ENCODE measurements around the gene CCNYL1.

DNA sequence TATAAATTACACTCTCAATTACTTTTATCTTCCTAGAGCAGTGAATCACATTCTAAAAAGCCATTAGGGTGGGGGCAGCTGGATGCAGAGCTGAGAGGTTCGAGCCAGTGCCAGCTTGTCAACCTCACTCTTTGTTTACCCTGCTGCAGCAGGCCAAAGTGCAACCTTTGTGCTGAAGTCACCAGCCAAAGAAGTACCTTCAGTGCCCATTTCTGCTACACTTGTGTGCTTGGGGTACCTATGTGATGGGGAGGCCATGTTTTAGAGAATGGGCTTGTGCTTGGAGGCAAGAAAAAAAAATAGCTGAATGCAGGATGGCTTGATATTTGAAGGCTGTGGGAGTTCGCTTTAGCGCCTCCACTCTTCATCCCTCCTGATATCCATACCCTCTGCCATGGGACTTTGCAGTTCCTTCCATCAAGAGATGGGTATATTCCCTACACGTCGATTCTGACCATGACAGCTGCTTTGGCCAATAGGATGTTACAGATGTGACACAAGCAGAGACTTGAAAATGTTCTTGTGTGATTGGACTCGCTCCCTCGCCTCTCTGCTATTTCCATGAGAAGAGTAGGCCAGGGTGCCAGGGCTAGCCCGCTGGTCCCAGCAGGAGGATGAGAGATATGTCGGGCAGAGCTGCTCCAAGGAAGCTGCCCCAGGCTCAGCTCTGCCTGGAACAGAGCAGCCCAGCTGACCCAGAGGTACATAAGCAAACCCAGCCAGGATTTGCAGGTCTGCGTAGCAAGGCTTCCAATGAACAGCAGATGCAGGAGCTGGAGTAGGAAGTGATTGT, 71.0 kb downstream of the CCNYL1 start:
- no peak for TF ChIP-seq POLR2A (IDR thresholded peaks at IDR 0.05)
- TF ChIP-seq, protein P1, sequence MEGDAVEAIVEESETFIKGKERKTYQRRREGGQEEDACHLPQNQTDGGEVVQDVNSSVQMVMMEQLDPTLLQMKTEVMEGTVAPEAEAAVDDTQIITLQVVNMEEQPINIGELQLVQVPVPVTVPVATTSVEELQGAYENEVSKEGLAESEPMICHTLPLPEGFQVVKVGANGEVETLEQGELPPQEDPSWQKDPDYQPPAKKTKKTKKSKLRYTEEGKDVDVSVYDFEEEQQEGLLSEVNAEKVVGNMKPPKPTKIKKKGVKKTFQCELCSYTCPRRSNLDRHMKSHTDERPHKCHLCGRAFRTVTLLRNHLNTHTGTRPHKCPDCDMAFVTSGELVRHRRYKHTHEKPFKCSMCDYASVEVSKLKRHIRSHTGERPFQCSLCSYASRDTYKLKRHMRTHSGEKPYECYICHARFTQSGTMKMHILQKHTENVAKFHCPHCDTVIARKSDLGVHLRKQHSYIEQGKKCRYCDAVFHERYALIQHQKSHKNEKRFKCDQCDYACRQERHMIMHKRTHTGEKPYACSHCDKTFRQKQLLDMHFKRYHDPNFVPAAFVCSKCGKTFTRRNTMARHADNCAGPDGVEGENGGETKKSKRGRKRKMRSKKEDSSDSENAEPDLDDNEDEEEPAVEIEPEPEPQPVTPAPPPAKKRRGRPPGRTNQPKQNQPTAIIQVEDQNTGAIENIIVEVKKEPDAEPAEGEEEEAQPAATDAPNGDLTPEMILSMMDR (IDR thresholded peaks at IDR 0.05), result no peak
- TF ChIP-seq EP300 (IDR thresholded peaks at IDR 0.05), result no peak

All from ovary (tissue), 3 donors.